ENCODE measurements around the gene IFNA21.
"Not testable (repeated sequence)": the region's sequence is repeated elsewhere in the genome, so short reads cannot be mapped to it uniquely, and the experiment has no call there.

IFNA21 gene

DNA sequence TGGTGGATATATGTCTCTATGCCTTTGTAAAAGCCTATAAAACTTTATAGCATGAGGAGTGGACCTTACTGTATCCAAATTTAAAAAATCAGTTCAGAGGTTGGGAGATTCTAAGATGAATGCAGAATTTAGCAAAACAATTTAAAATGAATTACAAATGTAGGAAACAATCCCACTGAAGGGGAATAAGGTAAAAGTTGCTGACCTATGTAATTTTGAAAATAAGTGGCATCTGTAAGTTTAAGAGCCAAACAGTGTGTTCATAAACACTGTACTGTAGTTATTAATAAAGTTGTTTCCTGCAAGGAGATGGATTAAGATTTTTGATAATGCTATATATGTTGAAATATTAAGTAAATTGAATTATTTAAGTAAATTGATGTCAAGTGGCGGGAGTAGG, 29.4 kb downstream of the IFNA21 start:
- DNase-seq: no peak

DNA sequence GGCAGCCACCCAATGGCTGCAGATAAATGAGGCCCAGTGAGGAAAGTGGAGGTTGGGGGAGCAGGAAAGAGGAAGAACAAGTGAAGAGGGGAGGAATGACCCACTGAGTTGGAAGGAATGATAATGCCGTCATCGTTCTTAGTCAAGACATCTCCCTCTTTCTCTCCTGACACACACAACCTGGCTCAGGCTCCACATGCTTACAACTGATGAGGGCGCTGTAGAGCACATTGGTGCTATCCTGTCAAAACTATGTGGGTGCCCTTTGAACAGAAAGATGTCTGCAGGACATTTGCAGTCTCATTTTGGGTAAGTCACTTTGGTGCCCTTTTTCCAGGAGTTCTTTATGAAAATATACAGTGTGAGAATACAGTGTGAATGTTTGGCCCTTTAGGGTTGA, 30.7 kb downstream of the IFNA21 start:
- no peak for DNase-seq

DNA sequence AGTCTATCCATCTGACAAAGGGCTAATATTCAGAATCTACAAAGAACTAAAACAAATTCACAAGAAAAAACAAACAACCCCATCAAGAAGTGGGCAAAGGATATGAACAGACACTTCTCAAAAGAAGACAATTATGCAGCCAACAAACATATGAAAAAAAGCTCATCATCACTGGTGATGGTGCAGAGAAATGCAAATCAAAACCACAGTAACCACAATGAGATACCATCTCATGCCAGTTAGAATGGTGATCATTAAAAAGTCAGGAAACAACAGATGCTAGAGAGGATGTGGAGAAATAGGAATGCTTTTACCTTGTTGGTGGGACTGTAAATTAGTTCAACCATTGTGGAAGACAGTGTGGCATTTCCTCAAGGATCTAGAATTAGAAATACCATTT, 38.3 kb downstream of the IFNA21 start:
- DNase-seq: not testable (repeated sequence)

DNA sequence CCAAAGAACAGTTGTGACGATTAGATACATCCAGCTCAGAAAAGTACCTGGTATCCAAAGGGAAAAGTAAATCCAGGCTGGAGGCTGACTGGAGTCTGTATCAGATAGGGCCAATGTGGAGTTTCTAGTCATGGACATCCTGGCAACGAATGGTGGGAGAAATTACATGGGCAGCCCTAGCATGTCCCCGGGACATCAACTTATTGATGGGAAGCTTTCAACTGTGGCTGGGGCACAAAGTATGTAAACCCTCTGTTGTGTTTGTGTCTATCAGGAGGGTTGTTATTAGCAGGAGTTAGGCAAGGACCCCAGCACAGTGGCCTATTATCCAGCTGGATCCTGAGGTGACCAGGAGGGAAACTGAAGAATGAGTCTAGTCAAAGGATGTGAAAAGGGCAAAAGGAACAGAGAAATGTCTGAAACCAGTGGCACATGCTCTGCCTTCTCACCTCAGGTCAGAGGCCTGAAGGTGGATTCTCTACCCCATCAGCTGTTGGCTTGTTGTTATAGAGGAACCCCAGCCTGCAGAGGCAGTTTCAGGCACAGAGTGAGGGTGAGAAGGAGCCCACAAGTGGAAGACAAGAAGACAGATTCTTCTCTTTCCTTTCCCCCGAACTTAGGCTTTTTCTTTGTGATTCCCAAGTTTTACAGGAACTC, 44.7 kb downstream of the IFNA21 start:
- no peak for DNase-seq

DNA sequence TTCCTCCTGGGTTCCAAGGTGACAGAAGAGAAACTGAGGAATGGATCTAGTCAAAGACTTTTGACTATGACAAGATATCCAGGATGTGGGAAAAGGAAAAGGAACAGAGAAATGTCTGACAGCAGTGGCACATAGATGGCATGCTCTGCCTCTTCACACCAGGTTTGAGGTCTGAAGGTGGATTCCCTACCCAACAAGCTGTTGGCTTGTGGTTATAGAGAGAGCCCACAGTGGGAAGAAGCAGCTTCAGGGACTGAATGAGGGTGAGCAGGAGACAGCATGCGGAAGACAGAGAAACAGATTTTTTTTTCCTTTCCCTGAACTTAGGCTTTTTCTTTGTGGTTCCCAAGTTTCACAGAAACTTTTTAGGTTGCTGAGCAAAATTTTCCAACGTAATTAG, 45.4 kb downstream of the IFNA21 start:
- no peak for DNase-seq

DNA sequence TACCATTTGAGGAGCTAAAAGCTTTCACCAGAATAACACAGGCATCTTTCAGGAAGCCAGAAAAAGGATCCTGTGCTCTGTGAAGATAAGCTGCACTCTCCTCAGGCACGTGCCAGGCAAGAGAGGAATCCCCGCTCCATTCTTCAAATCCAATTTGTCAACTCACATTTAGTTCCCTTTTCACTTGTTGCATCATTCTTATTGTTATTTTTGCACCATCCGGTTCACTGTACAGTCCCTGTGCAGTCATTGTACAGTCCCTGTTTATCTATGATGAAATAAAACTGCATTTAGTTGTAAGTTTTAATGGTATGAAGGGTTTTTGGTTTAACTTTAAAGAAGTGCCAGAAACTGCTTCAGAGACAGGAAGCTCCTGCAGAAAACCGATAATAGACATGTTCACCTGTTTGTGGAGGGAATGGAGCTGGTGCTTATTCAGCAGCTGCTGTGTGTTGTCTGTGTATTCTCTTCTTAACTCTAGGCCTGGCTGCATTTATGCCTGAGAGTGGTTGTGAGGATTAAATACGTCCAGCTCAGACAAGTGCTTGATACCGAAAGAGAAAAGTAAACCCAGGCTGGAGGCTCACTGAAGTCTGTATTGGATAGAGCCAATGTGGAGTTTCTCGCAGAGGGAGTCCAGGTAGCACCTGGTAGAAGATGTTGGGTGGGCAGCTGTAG, 47.2 kb downstream of the IFNA21 start:
- no peak for DNase-seq
